ENCODE measurements around the gene FBXO42. TPM values are rescaled to one million over a fixed set of nuclear protein-coding genes. Genes with fewer than 3 reads are reported as not detected.
A peak's percentile ranks its signal among the peaks of the same experiment; 100 is the strongest.

FBXO42 gene
- total and polyA plus RNA-seq, 9 of the 15 experiments (the other 6 are each of a cell fraction or from before 2014, with no cell fraction given) = 7.2 to 24.8 (median 17.4) TPM

GRCh38 chr1:16293538-16293937, 58.7 kb downstream of the FBXO42 start (continued):
- TF ChIP-seq AFF4 (CRISPR knock-in tag; IDR thresholded peaks at IDR 0.05) (no peak), MAFK (IDR thresholded peaks at IDR 0.05; ENCODE audit: low read length) (no peak)

GRCh38 chr1:16292739-16293138, 59.5 kb downstream of the FBXO42 start:
- ChIA-PET POLR2A (interaction anchor here (0.6 to 1.5 kb wide), 6 partner anchors 8 to 144 kb away, joined by 3 to 5 read pairs (median 3); no protein-coding TSS in a partner anchor), CTCF (ENCODE audit: low intra/inter-chr PET ratio) (no interaction called here)
- TF ChIP-seq MAFG (tag; conservative IDR thresholded peaks at IDR 0.05) (peak; percentile 74), ARID1B (IDR thresholded peaks at IDR 0.05) (0 out of 2 replicates have a peak, but pooled peaks have one; percentile 20), SPI1 (IDR thresholded peaks at IDR 0.05; ENCODE audit: borderline replicate concordance, low read depth, low read length) (no peak), ZMIZ1 (IDR thresholded peaks at IDR 0.05; ENCODE audit: low read depth in 2 of 2, low read length in 2 of 2) (no peak), C11orf30 (IDR thresholded peaks at IDR 0.05; ENCODE audit: low read depth) (peak; percentile 46; the same call in 1 of the 2 replicates), ZNF316 (IDR thresholded peaks at IDR 0.05) (peak; percentile 27; the same call in 1 of the 2 replicates), NFE2 (IDR thresholded peaks at IDR 0.05; ENCODE audit: low read depth) (peak; percentile 39), ZNF12 (CRISPR knock-in tag; IDR thresholded peaks at IDR 0.05) (no peak), EWSR1 (IDR thresholded peaks at IDR 0.05; ENCODE audit: borderline replicate concordance, low read depth, partially characterized antibody) (no peak), ZNF184 (CRISPR knock-in tag; IDR thresholded peaks at IDR 0.05) (no peak)

More at GRCh38 chr1:16292739-16293138, 59.5 kb downstream of the FBXO42 start:
- DNase-seq (ENCODE audit: extremely low read depth in 1 of 4, low spot score in 3 of 4) = no peak
- Histone ChIP-seq H3K27me3 (ENCODE audit: control insufficient read depth in 2 of 2, insufficient read depth in 2 of 2, low read length in 2 of 2) (no peaks in the 10 kb centered on the region), H3K9me1 (ENCODE audit: control insufficient read depth, insufficient read depth, low read length) (no peaks in the 10 kb centered on the region), H3K4me2 (ENCODE audit: insufficient read depth, low read length) (no peak overlapping the region), H3K4me1 (replicated peaks in 1 of 2; ENCODE audit: control insufficient read depth in 2 of 2, insufficient read depth in 2 of 2, low read length in 2 of 2) (peaks cover 0 to 3% of the 10 kb centered on the region in 2 experiments; a peak in 1 of 5 replicates), H3K27ac (ENCODE audit: extremely low read depth, low read depth, low read length) (no peak overlapping the region), H3K4me3 (no peak overlapping the region), H3K9me3 (replicated peaks; ENCODE audit: control insufficient read depth, insufficient read depth, low read depth, low read length) (no peaks in the 10 kb centered on the region), H3K36me3 (ENCODE audit: control insufficient read depth, insufficient read depth, low read length) (peaks cover 59% of the 10 kb centered on the region), H3K79me2 (ENCODE audit: control insufficient read depth, insufficient read depth, low read length) (0 out of 3 replicates have a peak, but pooled peaks cover 2% of the 10 kb centered on the region), H4K20me1 (replicated peaks; ENCODE audit: control insufficient read depth, insufficient read depth, low read length) (no peaks in the 10 kb centered on the region), H2AFZ (ENCODE audit: low read depth, low read length) (no peak overlapping the region), H3K9ac (ENCODE audit: insufficient read depth in 1 of 2, low read depth in 2 of 2, low read length in 2 of 2) (no peak overlapping the region)
- in situ Hi-C loops (cut with MboI) (no loop called here), intact Hi-C loops (cut with micrococcal nuclease) (no loop called here)
- no peak for FAIRE-seq
- ATAC-seq = peak; percentile 56
- no TSS peak for BruUV-seq (replicated peaks)

All from K562 (cell line).